ENCODE results near the gene BCL11B.
"Not testable (repeated sequence)": the region's sequence is repeated elsewhere in the genome, so short reads cannot be mapped to it uniquely, and the experiment has no call there.

The BCL11B gene

GRCh38 chr14:99194736-99195135 is 77.3 kb downstream of the BCL11B start:
- no peak for DNase-seq

GRCh38 chr14:99194136-99194535 is 77.9 kb downstream of the BCL11B start:
- no peak for DNase-seq

- DNase-seq: no peak
Observed at GRCh38 chr14:99192830-99193229, 79.2 kb downstream of the BCL11B start.

GRCh38 chr14:99192028-99192621 is 79.9 kb downstream of the BCL11B start:
- peak; percentile 7 for DNase-seq

- no peak for DNase-seq
Observed at GRCh38 chr14:99191395-99192027, 80.5 kb downstream of the BCL11B start.

GRCh38 chr14:99190696-99191394 is 81.2 kb downstream of the BCL11B start:
- no peak for DNase-seq

GRCh38 chr14:99189201-99189801 is 82.7 kb downstream of the BCL11B start:
- DNase-seq: no peak

- DNase-seq: no peak
Observed at GRCh38 chr14:99188731-99189191, 83.2 kb downstream of the BCL11B start.

GRCh38 chr14:99187858-99188257 is 84.1 kb downstream of the BCL11B start:
- no peak for DNase-seq

- no peak for DNase-seq
Observed at GRCh38 chr14:99186956-99187690, 84.9 kb downstream of the BCL11B start.

- not testable (repeated sequence) for DNase-seq
Observed at GRCh38 chr14:99186336-99186735, 85.7 kb downstream of the BCL11B start.

GRCh38 chr14:99185436-99186068 is 86.4 kb downstream of the BCL11B start:
- no peak for DNase-seq

- DNase-seq: no peak
Observed at GRCh38 chr14:99183716-99184115, 88.3 kb downstream of the BCL11B start.

GRCh38 chr14:99183311-99183710 is 88.7 kb downstream of the BCL11B start:
- no peak for DNase-seq

- no peak for DNase-seq
Observed at GRCh38 chr14:99182548-99183250, 89.3 kb downstream of the BCL11B start.

GRCh38 chr14:99181804-99182520 is 90.0 kb downstream of the BCL11B start:
- no peak for DNase-seq

GRCh38 chr14:99181241-99181640 is 90.8 kb downstream of the BCL11B start:
- DNase-seq: no peak

- DNase-seq: no peak
Observed at GRCh38 chr14:99179946-99180345, 92.1 kb downstream of the BCL11B start.

- no peak for DNase-seq
Observed at GRCh38 chr14:99179506-99179905, 92.5 kb downstream of the BCL11B start.

GRCh38 chr14:99177886-99178835 is 93.8 kb downstream of the BCL11B start:
- DNase-seq: no peak

Measured in MV-4-11 (cell line).